Measurements from ENCODE around the gene RASGRF2.
"Not testable (repeated sequence)": the region's sequence is repeated elsewhere in the genome, so short reads cannot be mapped to it uniquely, and the experiment has no call there.

The RASGRF2 gene

GRCh38 chr5:81242906-81243436, 282.8 kb downstream of the RASGRF2 start:
- Mint-ChIP-seq H3K27me3 (no peaks in the 10 kb centered on the region), H3K4me3 (no peak overlapping the region), H3K27ac (no peak overlapping the region), H3K4me1 (ENCODE audit: low read depth) (no peaks in the 10 kb centered on the region), H3K36me3 (no peaks in the 10 kb centered on the region), H3K9me3 (ENCODE audit: low read depth) (no peaks in the 10 kb centered on the region)

GRCh38 chr5:81244451-81244850, 284.3 kb downstream of the RASGRF2 start:
- Mint-ChIP-seq H3K27me3 (no peaks in the 10 kb centered on the region), H3K4me1 (ENCODE audit: low read depth) (no peaks in the 10 kb centered on the region), H3K4me3 (no peak overlapping the region), H3K9me3 (ENCODE audit: low read depth) (no peaks in the 10 kb centered on the region), H3K27ac (no peak overlapping the region), H3K36me3 (no peaks in the 10 kb centered on the region)

- Mint-ChIP-seq H3K27me3 (no peaks in the 10 kb centered on the region), H3K27ac (no peak overlapping the region), H3K4me3 (no peak overlapping the region), H3K4me1 (ENCODE audit: low read depth) (no peaks in the 10 kb centered on the region), H3K36me3 (peaks cover 6% of the 10 kb centered on the region), H3K9me3 (ENCODE audit: low read depth) (no peaks in the 10 kb centered on the region)
These were observed 285.7 kb downstream of the RASGRF2 start for GRCh38 chr5:81245871-81246235.

- Mint-ChIP-seq H3K4me3 (no peak overlapping the region), H3K36me3 (peaks cover 9% of the 10 kb centered on the region), H3K9me3 (ENCODE audit: low read depth) (no peaks in the 10 kb centered on the region), H3K27me3 (no peaks in the 10 kb centered on the region), H3K4me1 (ENCODE audit: low read depth) (no peaks in the 10 kb centered on the region), H3K27ac (no peak overlapping the region)
These were observed 286.5 kb downstream of the RASGRF2 start for GRCh38 chr5:81246697-81247096.

GRCh38 chr5:81247441-81247972, 287.3 kb downstream of the RASGRF2 start:
- Mint-ChIP-seq H3K9me3 (ENCODE audit: low read depth) (no peaks in the 10 kb centered on the region), H3K27me3 (no peaks in the 10 kb centered on the region), H3K27ac (no peak overlapping the region), H3K36me3 (peaks cover 13% of the 10 kb centered on the region), H3K4me1 (ENCODE audit: low read depth) (no peaks in the 10 kb centered on the region), H3K4me3 (no peak overlapping the region)

- Mint-ChIP-seq H3K27me3 (no peaks in the 10 kb centered on the region), H3K9me3 (ENCODE audit: low read depth) (no peaks in the 10 kb centered on the region), H3K4me3 (no peak overlapping the region), H3K36me3 (peaks cover 13% of the 10 kb centered on the region), H3K4me1 (ENCODE audit: low read depth) (no peaks in the 10 kb centered on the region), H3K27ac (no peak overlapping the region)
These were observed 289.1 kb downstream of the RASGRF2 start for GRCh38 chr5:81249240-81249639.

- no peak overlapping the region for H3K4me3 Mint-ChIP-seq
- no peaks in the 10 kb centered on the region for H3K27me3 Mint-ChIP-seq
- no peaks in the 10 kb centered on the region for H3K9me3 Mint-ChIP-seq (ENCODE audit: low read depth)
- peak overlapping the region; percentile 36 for H3K27ac Mint-ChIP-seq
- no peaks in the 10 kb centered on the region for H3K4me1 Mint-ChIP-seq (ENCODE audit: low read depth)
- peaks cover 15% of the 10 kb centered on the region for H3K36me3 Mint-ChIP-seq
These were observed 289.8 kb downstream of the RASGRF2 start for GRCh38 chr5:81250004-81250403.

GRCh38 chr5:81251922-81252321, 291.8 kb downstream of the RASGRF2 start:
- Mint-ChIP-seq H3K27ac (no peak overlapping the region), H3K27me3 (no peaks in the 10 kb centered on the region), H3K4me1 (ENCODE audit: low read depth) (no peaks in the 10 kb centered on the region), H3K4me3 (no peak overlapping the region), H3K9me3 (ENCODE audit: low read depth) (no peaks in the 10 kb centered on the region), H3K36me3 (peaks cover 18% of the 10 kb centered on the region)

- Mint-ChIP-seq H3K9me3 (ENCODE audit: low read depth) (no peaks in the 10 kb centered on the region), H3K27ac (no peak overlapping the region), H3K27me3 (no peaks in the 10 kb centered on the region), H3K4me1 (ENCODE audit: low read depth) (peaks cover 3% of the 10 kb centered on the region), H3K36me3 (peaks cover 20% of the 10 kb centered on the region), H3K4me3 (no peak overlapping the region)
These were observed 292.7 kb downstream of the RASGRF2 start for GRCh38 chr5:81252904-81253303.

GRCh38 chr5:81253875-81254274, 293.7 kb downstream of the RASGRF2 start:
- peaks cover 20% of the 10 kb centered on the region for H3K36me3 Mint-ChIP-seq
- no peaks in the 10 kb centered on the region for H3K9me3 Mint-ChIP-seq (ENCODE audit: low read depth)
- peaks cover 3% of the 10 kb centered on the region for H3K4me1 Mint-ChIP-seq (ENCODE audit: low read depth)
- no peak overlapping the region for H3K27ac Mint-ChIP-seq
- H3K4me3 Mint-ChIP-seq = no peak overlapping the region
- H3K27me3 Mint-ChIP-seq = no peaks in the 10 kb centered on the region

- Mint-ChIP-seq H3K27ac (no peak overlapping the region), H3K4me1 (ENCODE audit: low read depth) (peaks cover 3% of the 10 kb centered on the region), H3K4me3 (no peak overlapping the region), H3K36me3 (peaks cover 21% of the 10 kb centered on the region), H3K9me3 (ENCODE audit: low read depth) (no peaks in the 10 kb centered on the region), H3K27me3 (no peaks in the 10 kb centered on the region)
These were observed 294.9 kb downstream of the RASGRF2 start for GRCh38 chr5:81254886-81255559.

GRCh38 chr5:81256766-81257165, 296.6 kb downstream of the RASGRF2 start:
- H3K27ac Mint-ChIP-seq = no peak overlapping the region
- H3K4me1 Mint-ChIP-seq (ENCODE audit: low read depth) = peaks cover 3% of the 10 kb centered on the region
- H3K9me3 Mint-ChIP-seq (ENCODE audit: low read depth) = no peaks in the 10 kb centered on the region
- H3K36me3 Mint-ChIP-seq = peaks cover 24% of the 10 kb centered on the region
- no peak overlapping the region for H3K4me3 Mint-ChIP-seq
- H3K27me3 Mint-ChIP-seq = no peaks in the 10 kb centered on the region

- not testable (repeated sequence) for H3K27me3 Mint-ChIP-seq; H3K4me3 Mint-ChIP-seq; H3K4me1 Mint-ChIP-seq (ENCODE audit: low read depth); H3K27ac Mint-ChIP-seq; H3K9me3 Mint-ChIP-seq (ENCODE audit: low read depth)
- H3K36me3 Mint-ChIP-seq = peaks cover 31% of the 10 kb centered on the region
These were observed 302.6 kb downstream of the RASGRF2 start for GRCh38 chr5:81262796-81263195.

GRCh38 chr5:81265101-81265500, 304.9 kb downstream of the RASGRF2 start:
- H3K27me3 Mint-ChIP-seq = no peaks in the 10 kb centered on the region
- H3K9me3 Mint-ChIP-seq (ENCODE audit: low read depth) = no peaks in the 10 kb centered on the region
- no peak overlapping the region for H3K27ac Mint-ChIP-seq
- H3K4me3 Mint-ChIP-seq = no peak overlapping the region
- peaks cover 8% of the 10 kb centered on the region for H3K4me1 Mint-ChIP-seq (ENCODE audit: low read depth)
- peaks cover 30% of the 10 kb centered on the region for H3K36me3 Mint-ChIP-seq

GRCh38 chr5:81268521-81269196, 308.5 kb downstream of the RASGRF2 start:
- Mint-ChIP-seq H3K27me3 (no peaks in the 10 kb centered on the region), H3K27ac (no peak overlapping the region), H3K4me3 (no peak overlapping the region), H3K36me3 (peaks cover 32% of the 10 kb centered on the region), H3K4me1 (ENCODE audit: low read depth) (peaks cover 14% of the 10 kb centered on the region), H3K9me3 (ENCODE audit: low read depth) (peaks cover 16% of the 10 kb centered on the region)
